Suprapubic skin (tissue), 3 donors: Measurements from ENCODE around the gene SPATA13.

Experiments
- EP300 ChIP-seq: sonication (generic); formaldehyde crosslinking; IDR thresholded peaks from one replicate; pipeline ENCODE4 v1.6.1; 2017; ENCODE audit warnings: antibody characterized with exemption
- POLR2A ChIP-seq, 2 donors: fragments of 450-650 bp; IDR thresholded peaks; one replicate each; pipeline ENCODE4 v1.6.1; 2017; ENCODE audit warnings: antibody characterized with exemption in 2 of 2, mild to moderate bottlenecking in 2 of 2, moderate library complexity in 2 of 2
- TF ChIP-seq, protein P1 (sequence below), 2 donors: fragments of 200-600 bp in 1 of 2; fragments of 450-650 bp in 1 of 2; sonication (generic) in 1 of 2; IDR thresholded peaks; one replicate each; pipeline ENCODE4 v1.5.1; 2016 to 2019; ENCODE audit warnings: antibody characterized with exemption in 2 of 2, mild to moderate bottlenecking in 1 of 2, moderate library complexity in 1 of 2

DNA sequence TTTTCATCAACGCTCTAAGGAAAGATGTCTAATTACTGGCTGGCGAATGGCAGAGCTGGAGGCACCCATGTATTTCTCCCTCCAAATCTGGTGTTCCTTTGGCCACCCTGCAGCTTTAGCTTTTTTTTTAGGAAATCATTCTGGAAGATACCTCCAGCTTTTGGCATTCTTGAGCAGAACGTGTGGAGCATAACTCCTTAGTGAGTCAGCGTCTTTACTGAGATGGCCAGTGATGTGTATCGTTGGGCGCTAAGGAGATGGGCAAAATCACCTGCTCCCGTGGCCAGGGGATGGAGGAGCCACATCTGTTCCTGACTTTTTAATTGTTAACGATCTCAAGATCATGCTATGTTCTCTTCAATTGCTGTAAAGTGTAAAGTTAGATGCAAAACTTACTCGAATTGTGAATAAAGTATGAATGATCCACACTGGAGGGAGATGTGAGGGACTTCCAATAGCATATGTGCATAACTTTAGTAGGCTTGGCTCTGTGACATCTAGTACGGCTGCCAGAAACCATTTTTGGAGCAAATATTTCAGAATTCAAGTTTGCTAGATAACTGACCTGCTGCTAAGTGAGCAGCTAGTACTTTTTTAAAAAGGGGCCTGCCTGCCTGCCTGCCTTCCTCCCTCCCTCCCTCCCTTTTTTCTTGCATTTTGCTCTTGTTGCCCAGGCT, 124.5 kb downstream of the SPATA13 start:
- TF ChIP-seq, protein P1, sequence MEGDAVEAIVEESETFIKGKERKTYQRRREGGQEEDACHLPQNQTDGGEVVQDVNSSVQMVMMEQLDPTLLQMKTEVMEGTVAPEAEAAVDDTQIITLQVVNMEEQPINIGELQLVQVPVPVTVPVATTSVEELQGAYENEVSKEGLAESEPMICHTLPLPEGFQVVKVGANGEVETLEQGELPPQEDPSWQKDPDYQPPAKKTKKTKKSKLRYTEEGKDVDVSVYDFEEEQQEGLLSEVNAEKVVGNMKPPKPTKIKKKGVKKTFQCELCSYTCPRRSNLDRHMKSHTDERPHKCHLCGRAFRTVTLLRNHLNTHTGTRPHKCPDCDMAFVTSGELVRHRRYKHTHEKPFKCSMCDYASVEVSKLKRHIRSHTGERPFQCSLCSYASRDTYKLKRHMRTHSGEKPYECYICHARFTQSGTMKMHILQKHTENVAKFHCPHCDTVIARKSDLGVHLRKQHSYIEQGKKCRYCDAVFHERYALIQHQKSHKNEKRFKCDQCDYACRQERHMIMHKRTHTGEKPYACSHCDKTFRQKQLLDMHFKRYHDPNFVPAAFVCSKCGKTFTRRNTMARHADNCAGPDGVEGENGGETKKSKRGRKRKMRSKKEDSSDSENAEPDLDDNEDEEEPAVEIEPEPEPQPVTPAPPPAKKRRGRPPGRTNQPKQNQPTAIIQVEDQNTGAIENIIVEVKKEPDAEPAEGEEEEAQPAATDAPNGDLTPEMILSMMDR (IDR thresholded peaks at IDR 0.05): no peak
- no peak for TF ChIP-seq EP300
- no peak for TF ChIP-seq POLR2A (IDR thresholded peaks at IDR 0.05)
